Measurements from ENCODE around the gene SLC6A11. TPM values are rescaled to one million over a fixed set of nuclear protein-coding genes. Genes with fewer than 3 reads are reported as not detected.

Gene SLC6A11
- total and polyA plus RNA-seq, 4 donors: 0.02 to 0.09 TPM; not detected in 2

- DNase-seq: no peak
- no peak overlapping the region for H3K27ac ChIP-seq (ENCODE audit: low read depth in 1 of 2, low read length in 1 of 2)
- TF ChIP-seq CTCF (IDR thresholded peaks at IDR 0.05; ENCODE audit: control extremely low read depth, extremely low read depth): no peak
Measured at GRCh38 chr3:10911350-10912002, 95.4 kb downstream of the SLC6A11 start.

GRCh38 chr3:10912786-10913185 lies 96.8 kb downstream of the SLC6A11 start:
- no peak for TF ChIP-seq CTCF (IDR thresholded peaks at IDR 0.05; ENCODE audit: control extremely low read depth, extremely low read depth)
- DNase-seq (no peak), ATAC-seq (ENCODE audit: insufficient read depth, low FRiP score) (no peak)
- Histone ChIP-seq H3K27me3 (ENCODE audit: control insufficient read depth in 3 of 3, insufficient read depth in 3 of 3, low read length in 2 of 3) (peaks cover 0 to 3% (median 2%) of the 10 kb centered on the region in 3 donors), H3K4me3 (no peak overlapping the region), H3K27ac (ENCODE audit: low read depth in 1 of 2, low read length in 1 of 2) (no peak overlapping the region), H3K36me3 (ENCODE audit: control insufficient read depth in 4 of 4, insufficient read depth in 4 of 4, low read length in 4 of 4) (no peaks in the 10 kb centered on the region), H3K9ac (ENCODE audit: insufficient read depth in 1 of 2, low read length in 2 of 2) (no peak overlapping the region), H3K9me3 (ENCODE audit: control insufficient read depth in 4 of 4, insufficient read depth in 3 of 4, low read length in 3 of 4) (peaks cover 0 to 13% (median 3%) of the 10 kb centered on the region in 4 donors), H3K4me1 (ENCODE audit: control insufficient read depth in 5 of 5, insufficient read depth in 5 of 5, low read length in 5 of 5) (no peaks in the 10 kb centered on the region)
- WGBS, 2 donors: 68 to 75% methylated on average over 3 of the region's 3 CpGs

More at GRCh38 chr3:10911350-10912002, 95.4 kb downstream of the SLC6A11 start:
- WGBS, 2 donors: 81 to 95% methylated on average over 2 of the region's 2 CpGs
- Histone ChIP-seq H3K27me3 (ENCODE audit: control insufficient read depth in 3 of 3, insufficient read depth in 3 of 3, low read length in 2 of 3) (peaks cover 0 to 3% (median 2%) of the 10 kb centered on the region in 3 donors), H3K36me3 (ENCODE audit: control insufficient read depth in 4 of 4, insufficient read depth in 4 of 4, low read length in 4 of 4) (no peaks in the 10 kb centered on the region), H3K9ac (ENCODE audit: insufficient read depth in 1 of 2, low read length in 2 of 2) (no peak overlapping the region), H3K4me3 (no peak overlapping the region), H3K9me3 (ENCODE audit: control insufficient read depth in 4 of 4, insufficient read depth in 3 of 4, low read length in 3 of 4) (peaks cover 0 to 13% (median 9%) of the 10 kb centered on the region in 4 donors), H3K4me1 (ENCODE audit: control insufficient read depth in 5 of 5, insufficient read depth in 5 of 5, low read length in 5 of 5) (no peaks in the 10 kb centered on the region)
- no peak for ATAC-seq (ENCODE audit: insufficient read depth, low FRiP score)

GRCh38 chr3:10915376-10915775 lies 99.3 kb downstream of the SLC6A11 start:
- no peak overlapping the region for H3K27ac ChIP-seq (ENCODE audit: low read depth in 1 of 2, low read length in 1 of 2)
- ATAC-seq (ENCODE audit: insufficient read depth, low FRiP score) (no peak), DNase-seq (no peak)
- H3K4me3 ChIP-seq: no peak overlapping the region
- H3K9ac ChIP-seq (ENCODE audit: insufficient read depth in 1 of 2, low read length in 2 of 2): no peak overlapping the region
- H3K4me1 ChIP-seq (ENCODE audit: control insufficient read depth in 5 of 5, insufficient read depth in 5 of 5, low read length in 5 of 5): no peaks in the 10 kb centered on the region
- 47% methylated on average over 5 of the region's 5 CpGs for WGBS, 2 donors
- TF ChIP-seq CTCF (IDR thresholded peaks at IDR 0.05; ENCODE audit: control extremely low read depth, extremely low read depth): no peak
- peaks cover 0 to 6% (median 0%) of the 10 kb centered on the region in 4 donors for H3K9me3 ChIP-seq (ENCODE audit: control insufficient read depth in 4 of 4, insufficient read depth in 3 of 4, low read length in 3 of 4)
- peaks cover under 1 to 6% (median 2%) of the 10 kb centered on the region in 3 donors for H3K27me3 ChIP-seq (ENCODE audit: control insufficient read depth in 3 of 3, insufficient read depth in 3 of 3, low read length in 2 of 3)
- H3K36me3 ChIP-seq (ENCODE audit: control insufficient read depth in 4 of 4, insufficient read depth in 4 of 4, low read length in 4 of 4): no peaks in the 10 kb centered on the region

Data from lung (tissue), 12 donors.